NCI-H82 (cell line): ENCODE measurements around the gene C1orf50.
A peak's percentile ranks its signal among the peaks of the same experiment; 100 is the strongest.
"Not testable (repeated sequence)": the region's sequence is repeated elsewhere in the genome, so short reads cannot be mapped to it uniquely, and the experiment has no call there.

ENCODE experiments used
- DNase-seq: peaks from one replicate; lab custom pipeline; 2025; lab: John Stamatoyannopoulos, UW

C1orf50 gene

GRCh38 chr1:42766741-42767509, at the start of gene C1orf50, which contains the start of gene P3H1:
Gene C1orf50, plus strand, starts transcription at chr1:42767249. Its CDS starts 63 bp downstream, at chr1:42767312.
Gene P3H1, minus strand, starts transcription at chr1:42767028. Its CDS starts 57 bp downstream, at chr1:42766971.
- DNase-seq: peak; percentile 100

- DNase-seq: no peak
Observed at GRCh38 chr1:42720868-42721267, 46.2 kb upstream of the C1orf50 start.

- no peak for DNase-seq
Observed at GRCh38 chr1:42721926-42722325, 45.1 kb upstream of the C1orf50 start.

GRCh38 chr1:42722403-42722802, 44.6 kb upstream of the C1orf50 start:
- DNase-seq: not testable (repeated sequence)

- DNase-seq: no peak
Observed at GRCh38 chr1:42723511-42723910, 43.5 kb upstream of the C1orf50 start.

GRCh38 chr1:42725820-42726219, 41.2 kb upstream of the C1orf50 start:
- DNase-seq: not testable (repeated sequence)

GRCh38 chr1:42730002-42730401, 37.0 kb upstream of the C1orf50 start:
- DNase-seq: peak; percentile 72

- peak; percentile 63 for DNase-seq
Observed at GRCh38 chr1:42730988-42731387, 36.1 kb upstream of the C1orf50 start.

GRCh38 chr1:42731585-42731984, 35.5 kb upstream of the C1orf50 start:
- no peak for DNase-seq

GRCh38 chr1:42732126-42732680, 34.8 kb upstream of the C1orf50 start:
- DNase-seq: peak; percentile 95

GRCh38 chr1:42733415-42734200, 33.4 kb upstream of the C1orf50 start:
- no peak for DNase-seq

GRCh38 chr1:42734201-42735035, 32.6 kb upstream of the C1orf50 start:
- no peak for DNase-seq

- DNase-seq: no peak
Observed at GRCh38 chr1:42735056-42735455, 32.0 kb upstream of the C1orf50 start.

- DNase-seq: no peak
Observed at GRCh38 chr1:42735477-42736105, 31.5 kb upstream of the C1orf50 start.

- peak; percentile 50 for DNase-seq
Observed at GRCh38 chr1:42736152-42736551, 30.9 kb upstream of the C1orf50 start.

- no peak for DNase-seq
Observed at GRCh38 chr1:42736571-42737200, 30.4 kb upstream of the C1orf50 start.

- no peak for DNase-seq
Observed at GRCh38 chr1:42737257-42737656, 29.8 kb upstream of the C1orf50 start.

GRCh38 chr1:42737986-42738677, 28.9 kb upstream of the C1orf50 start:
- no peak for DNase-seq

GRCh38 chr1:42738678-42739226, 28.3 kb upstream of the C1orf50 start:
- no peak for DNase-seq
